Measurements from ENCODE around the gene FBXW4.

DNA sequence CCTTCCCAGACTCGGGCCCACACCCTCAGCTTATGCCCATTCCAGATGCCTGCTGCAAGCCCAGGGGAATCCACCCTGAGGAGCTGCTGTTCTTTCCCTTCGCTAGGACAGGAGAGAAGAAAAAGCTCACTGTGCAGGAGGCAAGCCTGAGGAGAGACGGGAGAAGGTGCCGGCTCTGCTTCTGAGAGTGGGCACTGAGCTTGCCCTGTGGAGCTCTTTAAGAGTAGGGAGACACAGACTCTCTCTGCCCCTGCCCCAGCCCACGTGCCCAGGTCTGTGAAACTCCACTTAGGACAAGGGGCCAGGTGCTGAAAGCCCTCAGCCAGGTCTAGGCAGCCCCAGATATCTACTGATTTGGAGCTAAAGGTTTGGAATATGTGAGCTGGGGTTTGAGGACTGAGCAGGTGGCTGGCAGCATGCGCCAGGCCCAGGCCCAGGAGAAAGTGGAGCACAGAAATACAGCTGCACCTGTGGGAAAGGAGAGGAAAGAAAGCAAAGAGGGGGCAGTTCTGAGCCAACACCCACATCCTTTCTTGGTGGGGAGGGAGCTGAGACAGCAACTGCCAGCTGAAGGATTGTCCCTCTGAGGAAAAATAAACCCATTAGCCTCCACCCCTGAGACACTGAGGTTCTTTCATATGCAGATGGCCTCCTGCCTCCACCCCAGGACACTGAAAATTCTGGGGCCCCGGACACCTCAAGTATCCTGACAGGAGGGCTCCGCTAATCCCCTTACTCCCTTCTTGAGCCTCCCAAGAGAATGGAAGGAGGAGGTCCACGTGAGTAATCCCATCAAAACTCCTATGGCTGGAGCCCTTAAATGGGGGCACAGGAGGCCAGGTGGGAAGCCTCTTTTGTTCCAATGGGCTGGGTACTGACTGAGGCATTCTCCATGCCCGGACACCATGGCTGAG, 114.2 kb downstream of the FBXW4 start:
- TF ChIP-seq, protein P1, sequence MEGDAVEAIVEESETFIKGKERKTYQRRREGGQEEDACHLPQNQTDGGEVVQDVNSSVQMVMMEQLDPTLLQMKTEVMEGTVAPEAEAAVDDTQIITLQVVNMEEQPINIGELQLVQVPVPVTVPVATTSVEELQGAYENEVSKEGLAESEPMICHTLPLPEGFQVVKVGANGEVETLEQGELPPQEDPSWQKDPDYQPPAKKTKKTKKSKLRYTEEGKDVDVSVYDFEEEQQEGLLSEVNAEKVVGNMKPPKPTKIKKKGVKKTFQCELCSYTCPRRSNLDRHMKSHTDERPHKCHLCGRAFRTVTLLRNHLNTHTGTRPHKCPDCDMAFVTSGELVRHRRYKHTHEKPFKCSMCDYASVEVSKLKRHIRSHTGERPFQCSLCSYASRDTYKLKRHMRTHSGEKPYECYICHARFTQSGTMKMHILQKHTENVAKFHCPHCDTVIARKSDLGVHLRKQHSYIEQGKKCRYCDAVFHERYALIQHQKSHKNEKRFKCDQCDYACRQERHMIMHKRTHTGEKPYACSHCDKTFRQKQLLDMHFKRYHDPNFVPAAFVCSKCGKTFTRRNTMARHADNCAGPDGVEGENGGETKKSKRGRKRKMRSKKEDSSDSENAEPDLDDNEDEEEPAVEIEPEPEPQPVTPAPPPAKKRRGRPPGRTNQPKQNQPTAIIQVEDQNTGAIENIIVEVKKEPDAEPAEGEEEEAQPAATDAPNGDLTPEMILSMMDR (conservative IDR thresholded peaks at IDR 0.05 in 1 of 2, IDR thresholded peaks at IDR 0.05 in 1 of 2; ENCODE audit: low read depth in 1 of 2, low read length in 2 of 2) = no peak
- TF ChIP-seq EZH2 (IDR thresholded peaks at IDR 0.05; ENCODE audit: low read length, missing control alignments) = no peak
